ENCODE results near the gene TTF2. TPM values are rescaled to one million over a fixed set of nuclear protein-coding genes. Genes with fewer than 3 reads are reported as not detected.

TTF2 gene
- total RNA-seq, 6 experiments from 2014 or later: 2.3 to 6.0 (median 4.3) TPM

- H3K9me3 ChIP-seq: no peaks in the 10 kb centered on the region
- H3K4me1 ChIP-seq: no peaks in the 10 kb centered on the region
- H3K27ac ChIP-seq: no peak overlapping the region
- no peak overlapping the region for H3K4me3 ChIP-seq
- no peaks in the 10 kb centered on the region for H3K27me3 ChIP-seq
- TF ChIP-seq CTCF (IDR thresholded peaks at IDR 0.05) (no peak), POLR2A (IDR thresholded peaks at IDR 0.05) (no peak)
- WGBS (ENCODE audit: insufficient coverage, low coverage, low lambda C conversion rate, missing lambda C conversion rate): 79% methylated on average over 2 of the region's 2 CpGs
- intact Hi-C loops (cut with DNase I): no loop called here
- H3K36me3 ChIP-seq: no peaks in the 10 kb centered on the region
- DNase-seq (no peak), ATAC-seq (no peak)
Measured at GRCh38 chr1:117106478-117106877, 46.4 kb downstream of the TTF2 start.

- Histone ChIP-seq H3K4me1 (no peaks in the 10 kb centered on the region), H3K36me3 (no peaks in the 10 kb centered on the region), H3K4me3 (no peak overlapping the region), H3K27me3 (no peaks in the 10 kb centered on the region), H3K27ac (no peak overlapping the region), H3K9me3 (no peaks in the 10 kb centered on the region)
- intact Hi-C loops (cut with DNase I): no loop called here
- TF ChIP-seq POLR2A (IDR thresholded peaks at IDR 0.05) (no peak), CTCF (IDR thresholded peaks at IDR 0.05) (no peak)
- DNase-seq (no peak), ATAC-seq (no peak)
- 75% methylated on average over 2 of the region's 2 CpGs for WGBS (ENCODE audit: insufficient coverage, low coverage, low lambda C conversion rate, missing lambda C conversion rate)
Measured at GRCh38 chr1:117107364-117107763, 47.2 kb downstream of the TTF2 start.

- H3K27ac ChIP-seq: no peak overlapping the region
- ATAC-seq: no peak
- no peak overlapping the region for H3K4me3 ChIP-seq
- DNase-seq: no peak
- no peaks in the 10 kb centered on the region for H3K9me3 ChIP-seq
- H3K36me3 ChIP-seq: no peaks in the 10 kb centered on the region
- H3K27me3 ChIP-seq: no peaks in the 10 kb centered on the region
- intact Hi-C loops (cut with DNase I): no loop called here
- H3K4me1 ChIP-seq: no peaks in the 10 kb centered on the region
- TF ChIP-seq CTCF (IDR thresholded peaks at IDR 0.05): no peak
- no peak for TF ChIP-seq POLR2A (IDR thresholded peaks at IDR 0.05)
- WGBS (ENCODE audit: insufficient coverage, low coverage, low lambda C conversion rate, missing lambda C conversion rate): 53% methylated on average over 2 of the region's 2 CpGs
Measured at GRCh38 chr1:117110774-117111173, 50.6 kb downstream of the TTF2 start.

- no peak for TF ChIP-seq POLR2A (IDR thresholded peaks at IDR 0.05)
- no peak for TF ChIP-seq CTCF (IDR thresholded peaks at IDR 0.05)
- no peaks in the 10 kb centered on the region for H3K27me3 ChIP-seq
- no peaks in the 10 kb centered on the region for H3K36me3 ChIP-seq
- no peak overlapping the region for H3K27ac ChIP-seq
- H3K9me3 ChIP-seq: no peaks in the 10 kb centered on the region
- ATAC-seq (no peak), DNase-seq (no peak)
- H3K4me3 ChIP-seq: no peak overlapping the region
- intact Hi-C loops (cut with DNase I): no loop called here
- whole genome bisulfite sequencing (ENCODE audit: insufficient coverage, low coverage, low lambda C conversion rate, missing lambda C conversion rate): 90% methylated on average over 6 of the region's 7 CpGs
- H3K4me1 ChIP-seq: peaks cover 0 to 3% (median under 1%) of the 10 kb centered on the region in 4 donors
Measured at GRCh38 chr1:117112047-117112717, 52.1 kb downstream of the TTF2 start.
